Tibial nerve (tissue), 4 donors: ENCODE data around the gene GSG1L. TPM values are rescaled to one million over a fixed set of nuclear protein-coding genes. Genes with fewer than 3 reads are reported as not detected.

Experiments used
- DNase-seq, 2 donors: peaks; one replicate each; pipeline ENCODE4 v3.0.0-alpha.2; 2019; ENCODE audit warnings: low spot score in 2 of 2
- H3K27ac ChIP-seq, 4 donors: fragments of 200-600 bp; sonication (generic) in 3 of 4; one replicate each; pipeline ENCODE4 v1.5.1; 2017 to 2019; ENCODE audit warnings: mild to moderate bottlenecking in 1 of 4
- H3K27me3 ChIP-seq, 2 donors: fragments of 200-600 bp; sonication (generic) in 1 of 2; one replicate each; pipeline versions ENCODE4 v1.5.1 to v1.6.0; 2017 to 2019
- H3K36me3 ChIP-seq, 3 donors: fragments of 200-600 bp; sonication (generic); one replicate each; pipeline ENCODE4 v1.5.1; 2018 to 2019
- H3K4me1 ChIP-seq, 4 donors: fragments of 200-600 bp; sonication (generic) in 3 of 4; one replicate each; pipeline ENCODE4 v1.5.1; 2017 to 2019
- H3K4me3 ChIP-seq, 4 donors: fragments of 200-600 bp; sonication (generic) in 3 of 4; one replicate each; pipeline ENCODE4 v1.5.1; 2017 to 2019; ENCODE audit warnings: mild to moderate bottlenecking in 1 of 4, moderate library complexity in 1 of 4
- H3K9me3 ChIP-seq, 4 donors: fragments of 200-600 bp; sonication (generic) in 3 of 4; one replicate each; pipeline ENCODE4 v1.5.1; 2017 to 2019
- EP300 ChIP-seq, 2 donors: sonication (generic); formaldehyde crosslinking; IDR thresholded peaks; one replicate each; pipeline ENCODE4 v1.6.1; 2017; ENCODE audit warnings: antibody characterized with exemption in 2 of 2, mild to moderate bottlenecking in 1 of 2
- POLR2A ChIP-seq, 2 donors: fragments of 450-650 bp; IDR thresholded peaks; one replicate each; pipeline ENCODE4 v1.6.1; 2017; ENCODE audit warnings: antibody characterized with exemption in 2 of 2, mild to moderate bottlenecking in 2 of 2, moderate library complexity in 2 of 2
- WGBS, 2 donors: methylation state at CpG; one replicate each; pipeline ENCODE4 v1.1.5; 2018; 5-methylcytosine and 5-hydroxymethylcytosine counted together
- total RNA-seq, 4 donors: library from RNA; depleted of rRNA; stranded (reverse); fragments of >200 nt; gene quantifications; one replicate each; pipeline ENCODE4 v1.1.0, GENCODE V29; 2016
- TF ChIP-seq, protein P1 (sequence below), 5 experiments: fragments of 200-600 bp in 3 of 5; fragments of 450-650 bp in 2 of 5; sonication (generic) in 3 of 5; IDR thresholded peaks; one replicate each; pipeline ENCODE4 v1.5.1; 2016 to 2019; ENCODE audit warnings: antibody characterized with exemption in 5 of 5, mild to moderate bottlenecking in 3 of 5, moderate library complexity in 2 of 5

The GSG1L gene
- total RNA-seq, 4 donors from 2014 or later: not detected

DNA sequence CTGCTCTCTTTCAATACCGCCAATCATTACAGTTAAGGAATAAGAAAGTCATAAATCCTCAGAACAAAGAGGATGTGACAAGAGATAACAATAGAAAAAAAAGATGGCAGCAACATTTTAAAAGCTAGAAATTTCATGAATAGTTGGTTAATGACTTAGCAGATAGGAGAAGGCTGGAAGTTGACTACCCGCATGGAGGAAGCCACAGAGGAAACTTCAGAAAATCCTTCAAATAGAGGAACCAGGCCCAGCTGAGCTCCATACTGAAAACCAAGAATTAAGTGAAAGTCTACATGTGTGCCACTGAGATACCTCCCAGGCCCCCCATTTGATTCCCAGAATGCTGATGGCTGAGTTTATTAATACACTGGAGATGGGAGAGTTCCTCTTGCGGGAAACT, 109.3 kb downstream of the GSG1L start:
- peaks cover 0 to 35% (median 0%) of the 10 kb centered on the region in 4 donors for H3K9me3 ChIP-seq
- TF ChIP-seq POLR2A (IDR thresholded peaks at IDR 0.05) (no peak), EP300 (IDR thresholded peaks at IDR 0.05) (no peak)
- TF ChIP-seq, protein P1, sequence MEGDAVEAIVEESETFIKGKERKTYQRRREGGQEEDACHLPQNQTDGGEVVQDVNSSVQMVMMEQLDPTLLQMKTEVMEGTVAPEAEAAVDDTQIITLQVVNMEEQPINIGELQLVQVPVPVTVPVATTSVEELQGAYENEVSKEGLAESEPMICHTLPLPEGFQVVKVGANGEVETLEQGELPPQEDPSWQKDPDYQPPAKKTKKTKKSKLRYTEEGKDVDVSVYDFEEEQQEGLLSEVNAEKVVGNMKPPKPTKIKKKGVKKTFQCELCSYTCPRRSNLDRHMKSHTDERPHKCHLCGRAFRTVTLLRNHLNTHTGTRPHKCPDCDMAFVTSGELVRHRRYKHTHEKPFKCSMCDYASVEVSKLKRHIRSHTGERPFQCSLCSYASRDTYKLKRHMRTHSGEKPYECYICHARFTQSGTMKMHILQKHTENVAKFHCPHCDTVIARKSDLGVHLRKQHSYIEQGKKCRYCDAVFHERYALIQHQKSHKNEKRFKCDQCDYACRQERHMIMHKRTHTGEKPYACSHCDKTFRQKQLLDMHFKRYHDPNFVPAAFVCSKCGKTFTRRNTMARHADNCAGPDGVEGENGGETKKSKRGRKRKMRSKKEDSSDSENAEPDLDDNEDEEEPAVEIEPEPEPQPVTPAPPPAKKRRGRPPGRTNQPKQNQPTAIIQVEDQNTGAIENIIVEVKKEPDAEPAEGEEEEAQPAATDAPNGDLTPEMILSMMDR (IDR thresholded peaks at IDR 0.05): no peak
- no peak for DNase-seq
- no peak overlapping the region for H3K4me3 ChIP-seq
- no peaks in the 10 kb centered on the region for H3K27me3 ChIP-seq
- H3K27ac ChIP-seq: no peak overlapping the region
- 64 to 91% methylated on average over 3 of the region's 3 CpGs for WGBS, 2 donors
- no peaks in the 10 kb centered on the region for H3K36me3 ChIP-seq
- H3K4me1 ChIP-seq: no peaks in the 10 kb centered on the region

DNA sequence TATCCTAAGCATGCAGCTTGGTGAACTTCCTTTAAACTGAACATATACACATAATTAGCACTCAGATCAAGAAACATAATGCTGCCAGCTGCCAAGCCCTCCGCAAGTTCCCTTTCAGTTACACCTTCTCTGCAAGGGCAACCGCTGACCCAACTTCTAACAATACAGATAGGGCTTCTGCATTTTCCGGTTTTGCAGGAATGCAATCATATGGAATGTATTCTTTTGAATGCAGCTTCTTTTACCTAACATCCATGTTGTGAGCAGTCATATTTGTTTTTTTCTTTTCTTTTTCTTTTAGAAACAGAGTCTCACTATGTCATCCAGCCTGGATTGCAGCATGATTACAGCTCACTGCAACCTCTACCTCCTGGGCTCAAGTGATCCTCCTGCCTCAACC, 110.7 kb downstream of the GSG1L start:
- H3K27ac ChIP-seq: no peak overlapping the region
- H3K27me3 ChIP-seq: no peaks in the 10 kb centered on the region
- WGBS, 2 donors: 76 to 85% methylated on average over 3 of the region's 3 CpGs
- H3K4me1 ChIP-seq: no peaks in the 10 kb centered on the region
- no peak for DNase-seq
- no peak for TF ChIP-seq EP300 (IDR thresholded peaks at IDR 0.05)
- TF ChIP-seq, protein P1 (IDR thresholded peaks at IDR 0.05): no peak
- no peak for TF ChIP-seq POLR2A (IDR thresholded peaks at IDR 0.05)
- H3K36me3 ChIP-seq: no peaks in the 10 kb centered on the region
- H3K4me3 ChIP-seq: no peak overlapping the region
- H3K9me3 ChIP-seq: peaks cover 0 to 35% (median 0%) of the 10 kb centered on the region in 4 donors

DNA sequence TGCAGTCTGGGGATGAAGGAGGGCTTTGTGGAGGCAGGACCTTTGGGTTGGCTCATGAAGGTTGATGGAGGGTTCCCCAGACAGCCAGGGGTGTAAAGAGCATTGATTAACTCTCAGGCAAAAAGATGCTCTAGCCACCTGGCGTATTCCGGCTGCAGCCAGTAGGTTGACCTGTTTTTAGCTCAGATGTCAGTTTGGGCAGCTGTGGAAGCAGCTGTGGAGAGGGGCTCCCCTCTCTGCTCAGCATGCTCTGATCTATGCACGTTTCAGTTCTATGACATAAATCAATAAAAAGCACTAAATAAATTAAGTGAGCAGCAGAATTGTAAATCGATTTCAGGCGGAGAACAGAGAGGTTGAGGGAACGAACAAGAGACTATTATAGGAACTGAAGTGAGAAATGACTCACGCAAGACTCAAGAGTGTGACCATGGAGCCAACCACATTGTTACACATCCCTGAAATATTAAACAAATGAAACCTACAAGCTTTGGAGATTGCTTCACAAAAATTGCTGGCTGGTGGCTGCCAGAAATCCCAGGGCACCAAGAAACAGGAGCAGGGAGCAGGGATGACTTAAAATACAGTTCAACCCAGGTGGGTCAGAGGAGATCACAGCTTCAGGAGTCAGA, 111.9 kb downstream of the GSG1L start:
- no peak for TF ChIP-seq EP300 (IDR thresholded peaks at IDR 0.05)
- TF ChIP-seq, protein P1 (IDR thresholded peaks at IDR 0.05): no peak
- TF ChIP-seq POLR2A (IDR thresholded peaks at IDR 0.05): no peak
- no peaks in the 10 kb centered on the region for H3K4me1 ChIP-seq
- H3K27ac ChIP-seq: no peak overlapping the region
- no peak for DNase-seq
- no peaks in the 10 kb centered on the region for H3K36me3 ChIP-seq
- H3K9me3 ChIP-seq: peaks cover 0 to 24% (median 0%) of the 10 kb centered on the region in 4 donors
- 63 to 70% methylated on average over 7 of the region's 7 CpGs for WGBS, 2 donors
- H3K4me3 ChIP-seq: no peak overlapping the region
- no peaks in the 10 kb centered on the region for H3K27me3 ChIP-seq

DNA sequence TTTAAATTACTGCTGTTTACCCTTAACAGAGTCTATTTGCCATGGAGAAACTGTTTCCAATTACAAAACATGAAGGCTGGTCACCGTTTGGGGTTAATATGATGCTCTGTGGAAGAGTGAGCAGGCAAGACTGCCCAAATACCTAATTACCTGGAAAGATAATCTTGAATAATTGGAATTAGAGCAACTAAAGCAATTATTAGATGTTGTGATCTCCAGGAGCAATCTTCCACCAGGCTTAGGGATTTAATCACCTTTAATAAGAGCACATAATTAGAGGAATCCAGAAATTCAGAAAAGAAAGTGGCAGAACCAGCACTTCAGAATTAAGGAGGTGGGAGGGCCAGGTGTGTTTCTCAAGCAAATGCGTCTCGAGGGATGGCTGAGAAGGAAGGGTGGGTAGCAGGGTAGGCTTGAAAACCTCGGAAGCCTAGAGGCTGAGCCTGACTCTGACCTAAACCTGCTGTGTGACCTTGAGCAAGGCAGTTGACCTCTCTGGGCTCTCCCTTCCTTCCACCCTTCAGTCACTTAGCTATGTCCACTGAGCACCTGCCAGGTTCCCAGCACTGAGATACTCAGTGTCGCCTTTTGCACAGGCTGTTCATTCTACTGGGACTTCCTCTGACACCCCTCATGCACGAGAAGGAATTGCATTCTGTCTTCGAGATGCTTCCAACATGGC, 113.2 kb downstream of the GSG1L start:
- no peaks in the 10 kb centered on the region for H3K27me3 ChIP-seq
- no peak overlapping the region for H3K4me3 ChIP-seq
- H3K4me1 ChIP-seq: no peaks in the 10 kb centered on the region
- TF ChIP-seq, protein P1 (IDR thresholded peaks at IDR 0.05): no peak
- TF ChIP-seq POLR2A (IDR thresholded peaks at IDR 0.05): no peak
- TF ChIP-seq EP300 (IDR thresholded peaks at IDR 0.05): no peak
- peaks cover 0 to 11% (median 0%) of the 10 kb centered on the region in 4 donors for H3K9me3 ChIP-seq
- DNase-seq: no peak
- H3K36me3 ChIP-seq: no peaks in the 10 kb centered on the region
- WGBS, 2 donors: 78 to 83% methylated on average over 7 of the region's 7 CpGs
- H3K27ac ChIP-seq: no peak overlapping the region

DNA sequence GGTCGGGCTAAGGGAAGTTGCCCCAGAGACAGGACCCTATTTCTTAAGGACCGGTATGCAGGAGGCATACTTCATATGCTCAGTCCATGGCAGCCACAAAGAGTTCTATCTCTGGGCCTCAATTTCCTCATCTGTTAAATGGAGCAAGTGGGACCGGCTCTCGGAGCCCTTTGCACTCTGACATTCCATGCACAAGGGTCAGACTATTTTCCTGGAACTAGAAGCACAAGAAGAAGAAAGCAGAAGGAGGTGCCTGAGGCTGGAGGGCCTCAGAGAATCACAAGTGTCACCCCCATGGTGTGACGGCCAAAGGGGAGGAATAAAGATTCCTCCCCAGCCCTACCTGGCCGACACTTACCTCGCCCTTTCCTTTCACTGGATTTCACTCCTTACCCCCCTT, 115.8 kb downstream of the GSG1L start:
- 76 to 79% methylated on average over 7 of the region's 7 CpGs for WGBS, 2 donors
- H3K4me1 ChIP-seq: no peaks in the 10 kb centered on the region
- no peak overlapping the region for H3K27ac ChIP-seq
- no peaks in the 10 kb centered on the region for H3K27me3 ChIP-seq
- DNase-seq: no peak
- H3K4me3 ChIP-seq: no peak overlapping the region
- TF ChIP-seq EP300 (IDR thresholded peaks at IDR 0.05) (no peak), POLR2A (IDR thresholded peaks at IDR 0.05) (no peak)
- TF ChIP-seq, protein P1 (IDR thresholded peaks at IDR 0.05): no peak
- no peaks in the 10 kb centered on the region for H3K9me3 ChIP-seq
- H3K36me3 ChIP-seq: no peaks in the 10 kb centered on the region
